ENCODE data around the gene MSI2.

The MSI2 gene

DNA sequence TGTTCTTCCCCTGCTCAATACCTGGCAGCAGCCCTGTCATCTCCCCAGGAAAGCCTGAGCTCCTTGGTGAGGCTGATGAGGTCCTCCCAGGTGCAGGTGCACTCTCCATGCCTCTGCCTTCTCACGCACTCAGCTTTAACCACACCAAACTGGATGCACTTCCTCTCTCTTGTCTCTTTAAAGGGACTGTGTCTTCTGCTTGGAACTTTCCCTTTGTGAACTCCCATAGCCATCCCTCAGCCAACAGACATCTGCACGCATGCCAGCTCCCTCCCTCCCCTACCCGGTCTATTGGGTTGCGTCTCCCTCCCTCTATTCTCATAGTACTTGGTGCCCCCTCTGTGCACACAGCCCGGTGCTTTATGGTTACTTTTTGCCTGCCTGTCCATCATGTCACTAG is 231.2 kb downstream of the MSI2 start:
- no peak for ATAC-seq

DNA sequence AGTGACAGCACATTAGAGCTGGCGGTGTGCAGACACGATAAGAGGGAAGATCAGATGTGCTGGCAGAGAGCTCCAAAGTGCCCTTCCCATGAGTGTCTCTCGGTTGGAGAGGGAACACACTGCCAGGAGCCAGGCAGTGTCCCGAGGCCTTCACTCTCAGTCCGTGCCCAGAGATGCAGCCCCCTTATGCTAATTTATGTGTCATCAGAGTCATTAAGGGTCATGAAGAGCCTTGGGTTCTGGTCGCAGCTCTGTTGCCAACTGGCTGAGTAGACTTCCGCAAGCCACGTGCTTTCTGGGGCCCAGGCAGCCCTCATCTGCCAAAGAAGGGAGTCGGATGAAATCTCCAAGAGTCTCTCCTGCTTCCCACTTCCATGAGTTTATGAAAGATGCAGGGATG is 232.5 kb downstream of the MSI2 start:
- no peak for ATAC-seq
- TF ChIP-seq POU6F1 (CRISPR knock-in tag; IDR thresholded peaks at IDR 0.05; ENCODE audit: borderline replicate concordance, low read depth) (no peak), TSHZ2 (CRISPR knock-in tag; IDR thresholded peaks at IDR 0.05) (no peak), CSRNP3 (CRISPR knock-in tag; IDR thresholded peaks at IDR 0.05) (no peak), SNAI2 (CRISPR knock-in tag; IDR thresholded peaks at IDR 0.05) (no peak), TOX (CRISPR knock-in tag; IDR thresholded peaks at IDR 0.05; ENCODE audit: borderline replicate concordance) (no peak), TCF4 (CRISPR knock-in tag; IDR thresholded peaks at IDR 0.05; ENCODE audit: borderline replicate concordance) (no peak), ZFP3 (CRISPR knock-in tag; IDR thresholded peaks at IDR 0.05) (no peak), ZC3H10 (CRISPR knock-in tag; IDR thresholded peaks at IDR 0.05) (no peak), ZFP30 (CRISPR knock-in tag; IDR thresholded peaks at IDR 0.05) (no peak), GLIS3 (CRISPR knock-in tag; IDR thresholded peaks at IDR 0.05) (no peak), ZNF70 (CRISPR knock-in tag; IDR thresholded peaks at IDR 0.05) (no peak), ZNF565 (CRISPR knock-in tag; conservative IDR thresholded peaks at IDR 0.05; ENCODE audit: low read depth) (no peak), ESRRG (CRISPR knock-in tag; IDR thresholded peaks at IDR 0.05) (no peak), ZNF8 (CRISPR knock-in tag; IDR thresholded peaks at IDR 0.05) (no peak), ARNTL (CRISPR knock-in tag; IDR thresholded peaks at IDR 0.05; ENCODE audit: borderline replicate concordance, low read depth) (no peak), RARB (CRISPR knock-in tag; IDR thresholded peaks at IDR 0.05) (no peak), OSR1 (CRISPR knock-in tag; IDR thresholded peaks at IDR 0.05) (no peak)
- TF ChIP-seq, protein P1, sequence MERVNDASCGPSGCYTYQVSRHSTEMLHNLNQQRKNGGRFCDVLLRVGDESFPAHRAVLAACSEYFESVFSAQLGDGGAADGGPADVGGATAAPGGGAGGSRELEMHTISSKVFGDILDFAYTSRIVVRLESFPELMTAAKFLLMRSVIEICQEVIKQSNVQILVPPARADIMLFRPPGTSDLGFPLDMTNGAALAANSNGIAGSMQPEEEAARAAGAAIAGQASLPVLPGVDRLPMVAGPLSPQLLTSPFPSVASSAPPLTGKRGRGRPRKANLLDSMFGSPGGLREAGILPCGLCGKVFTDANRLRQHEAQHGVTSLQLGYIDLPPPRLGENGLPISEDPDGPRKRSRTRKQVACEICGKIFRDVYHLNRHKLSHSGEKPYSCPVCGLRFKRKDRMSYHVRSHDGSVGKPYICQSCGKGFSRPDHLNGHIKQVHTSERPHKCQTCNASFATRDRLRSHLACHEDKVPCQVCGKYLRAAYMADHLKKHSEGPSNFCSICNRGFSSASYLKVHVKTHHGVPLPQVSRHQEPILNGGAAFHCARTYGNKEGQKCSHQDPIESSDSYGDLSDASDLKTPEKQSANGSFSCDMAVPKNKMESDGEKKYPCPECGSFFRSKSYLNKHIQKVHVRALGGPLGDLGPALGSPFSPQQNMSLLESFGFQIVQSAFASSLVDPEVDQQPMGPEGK (CRISPR knock-in tag; IDR thresholded peaks at IDR 0.05; ENCODE audit: borderline replicate concordance) = no peak

More for the DNA sequence above, 231.2 kb downstream of the MSI2 start:
- TF ChIP-seq PPARA (CRISPR knock-in tag; IDR thresholded peaks at IDR 0.05; ENCODE audit: borderline replicate concordance) (no peak), BACH2 (CRISPR knock-in tag; IDR thresholded peaks at IDR 0.05; ENCODE audit: borderline replicate concordance) (no peak), OSR1 (CRISPR knock-in tag; IDR thresholded peaks at IDR 0.05) (no peak), ISL1 (CRISPR knock-in tag; IDR thresholded peaks at IDR 0.05) (no peak), POU6F1 (CRISPR knock-in tag; IDR thresholded peaks at IDR 0.05; ENCODE audit: borderline replicate concordance, low read depth) (no peak), GLIS3 (CRISPR knock-in tag; IDR thresholded peaks at IDR 0.05) (no peak)
- TF ChIP-seq, protein P2, sequence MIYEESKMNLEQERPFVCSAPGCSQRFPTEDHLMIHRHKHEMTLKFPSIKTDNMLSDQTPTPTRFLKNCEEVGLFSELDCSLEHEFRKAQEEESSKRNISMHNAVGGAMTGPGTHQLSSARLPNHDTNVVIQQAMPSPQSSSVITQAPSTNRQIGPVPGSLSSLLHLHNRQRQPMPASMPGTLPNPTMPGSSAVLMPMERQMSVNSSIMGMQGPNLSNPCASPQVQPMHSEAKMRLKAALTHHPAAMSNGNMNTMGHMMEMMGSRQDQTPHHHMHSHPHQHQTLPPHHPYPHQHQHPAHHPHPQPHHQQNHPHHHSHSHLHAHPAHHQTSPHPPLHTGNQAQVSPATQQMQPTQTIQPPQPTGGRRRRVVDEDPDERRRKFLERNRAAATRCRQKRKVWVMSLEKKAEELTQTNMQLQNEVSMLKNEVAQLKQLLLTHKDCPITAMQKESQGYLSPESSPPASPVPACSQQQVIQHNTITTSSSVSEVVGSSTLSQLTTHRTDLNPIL (CRISPR knock-in tag; IDR thresholded peaks at IDR 0.05; ENCODE audit: low read depth) = no peak
